Cardiac septum (tissue), 1 donor: ENCODE data around the gene TAF13. TPM values are rescaled to one million over a fixed set of nuclear protein-coding genes. Genes with fewer than 3 reads are reported as not detected.
"Not testable (repeated sequence)": the region's sequence is repeated elsewhere in the genome, so short reads cannot be mapped to it uniquely, and the experiment has no call there.

Source experiments
- DNase-seq: peaks from one replicate; pipeline ENCODE4 v3.0.0-alpha.2; 2020; ENCODE audit warnings: low spot score
- intact Hi-C: fragments of 100-400 bp; cut with DNase I; formaldehyde crosslinking; loops from one replicate; pipeline ENCODE4 v1.14.0; 2022
- total RNA-seq: library from RNA; stranded (reverse); fragmentation: NEBNext Ultra II Directional; extraction: Animal tissue kit (Norgen Biotek cat#: 25700); gene quantifications from one replicate; pipeline ENCODE4 v1.2.1, GENCODE V29; 2021
- donor health status: DM: no; HTN: no; CAD: no.

Gene TAF13
- total RNA-seq, 1 donor from 2014 or later: 65.0 TPM

DNA sequence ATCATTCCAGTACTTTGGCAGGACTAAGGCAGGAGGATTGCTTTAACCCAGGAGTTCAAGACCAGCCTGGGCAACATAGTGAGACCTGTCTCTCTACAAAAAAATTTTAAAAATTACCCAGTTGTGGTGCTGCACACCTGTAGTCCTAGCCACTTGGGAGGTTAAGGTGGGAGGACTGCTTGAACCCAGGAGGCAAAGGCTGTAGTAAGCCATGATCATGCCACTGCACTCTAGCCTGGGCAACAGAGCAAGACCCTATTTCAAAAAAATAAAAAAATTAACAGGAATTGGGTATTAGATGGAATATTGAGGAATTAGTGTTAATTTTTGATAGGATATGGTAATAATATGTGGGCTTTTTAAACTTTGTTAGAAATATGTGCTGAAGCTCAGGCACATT, 16.8 kb downstream of the TAF13 start:
- intact Hi-C loops: no loop called here
- DNase-seq: no peak

DNA sequence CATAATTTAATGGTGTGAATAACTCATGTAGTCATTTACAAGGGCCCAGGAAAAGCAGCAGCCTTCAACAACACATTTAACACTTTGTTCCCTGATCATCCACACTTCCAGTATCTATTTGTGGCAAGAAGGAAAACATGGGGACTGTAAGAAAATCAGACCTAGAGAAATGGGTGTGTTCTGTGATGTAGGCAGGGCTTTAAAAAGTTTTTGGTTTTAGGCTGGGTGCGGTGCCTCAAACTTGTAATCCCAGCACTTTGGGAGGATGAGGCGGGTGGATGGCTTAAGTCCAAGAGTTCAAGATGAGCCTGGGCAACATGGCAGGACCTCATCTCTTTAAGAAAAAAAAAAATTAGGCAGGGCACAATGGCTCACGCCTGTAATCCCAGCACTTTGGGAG, 19.7 kb downstream of the TAF13 start:
- DNase-seq: no peak
- intact Hi-C loops: no loop called here

DNA sequence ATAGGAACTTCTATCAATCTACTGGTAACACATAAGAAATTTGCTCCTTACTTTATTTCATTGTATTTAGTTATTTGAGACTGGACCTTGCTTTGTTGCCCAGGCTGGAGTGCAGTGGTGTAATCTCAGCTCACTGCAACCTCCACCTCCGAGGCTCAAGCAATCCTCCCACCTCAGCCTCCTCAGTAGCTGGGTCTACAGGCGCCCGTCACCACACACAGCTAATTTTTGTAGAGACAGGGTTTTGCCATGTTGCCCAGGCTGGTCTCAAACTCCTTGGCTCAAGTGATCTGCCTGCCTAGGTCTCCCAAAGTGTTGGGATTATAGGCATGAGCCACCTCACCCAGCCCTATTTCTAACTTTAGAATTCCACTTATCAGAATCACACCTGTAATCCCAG, 23.7 kb downstream of the TAF13 start:
- DNase-seq, intact Hi-C loops: not testable (repeated sequence)

DNA sequence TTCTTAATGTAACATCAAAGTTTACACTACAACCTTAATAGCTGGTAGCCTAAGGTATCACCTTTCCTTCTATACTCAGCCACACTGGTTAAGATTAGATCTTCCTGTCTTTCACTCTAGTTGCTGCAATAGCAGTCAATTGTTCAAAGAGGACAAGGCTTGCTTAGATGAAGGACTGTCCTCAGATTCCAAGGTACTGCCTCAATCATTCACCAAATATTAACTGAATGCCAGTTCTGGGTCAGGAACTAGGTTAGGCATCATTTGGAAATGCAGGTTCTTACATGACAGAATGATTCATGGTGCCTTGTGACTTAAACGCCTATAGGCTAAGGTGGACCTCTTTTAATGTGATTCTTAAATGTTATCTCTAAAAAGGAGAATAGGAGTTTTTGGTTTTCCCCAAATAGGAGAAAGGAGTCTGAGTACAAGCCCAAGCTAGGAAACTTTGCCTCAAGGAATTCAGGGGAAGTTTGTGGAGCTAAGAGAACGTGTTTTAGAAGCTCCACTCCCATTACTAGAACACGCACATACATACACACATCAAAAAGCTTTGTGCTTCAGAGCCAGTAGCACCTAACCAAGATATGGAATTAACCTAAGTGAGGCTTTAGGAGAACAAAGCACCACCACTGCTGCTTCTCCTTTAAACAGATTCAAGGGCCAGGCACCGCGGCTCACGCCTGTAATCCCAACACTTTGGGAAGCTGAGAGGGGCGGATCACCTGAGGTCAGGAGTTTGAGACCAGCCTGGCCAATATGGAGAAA, 25.4 kb downstream of the TAF13 start:
- intact Hi-C loops: no loop called here

GRCh38 chr1:109048335-109048734, 27.5 kb downstream of the TAF13 start:
- intact Hi-C loops: no loop called here

More for the DNA sequence above, 25.4 kb downstream of the TAF13 start:
- no peak for DNase-seq

GRCh38 chr1:109047339-109047738, 28.5 kb downstream of the TAF13 start:
- intact Hi-C loops: no loop called here
- DNase-seq: no peak

More at GRCh38 chr1:109048335-109048734, 27.5 kb downstream of the TAF13 start:
- DNase-seq: no peak

GRCh38 chr1:109046671-109047070, 29.1 kb downstream of the TAF13 start:
- intact Hi-C loops: no loop called here

GRCh38 chr1:109045595-109045994, 30.2 kb downstream of the TAF13 start:
- no peak for DNase-seq
- intact Hi-C loops: no loop called here

More at GRCh38 chr1:109046671-109047070, 29.1 kb downstream of the TAF13 start:
- DNase-seq: no peak

DNA sequence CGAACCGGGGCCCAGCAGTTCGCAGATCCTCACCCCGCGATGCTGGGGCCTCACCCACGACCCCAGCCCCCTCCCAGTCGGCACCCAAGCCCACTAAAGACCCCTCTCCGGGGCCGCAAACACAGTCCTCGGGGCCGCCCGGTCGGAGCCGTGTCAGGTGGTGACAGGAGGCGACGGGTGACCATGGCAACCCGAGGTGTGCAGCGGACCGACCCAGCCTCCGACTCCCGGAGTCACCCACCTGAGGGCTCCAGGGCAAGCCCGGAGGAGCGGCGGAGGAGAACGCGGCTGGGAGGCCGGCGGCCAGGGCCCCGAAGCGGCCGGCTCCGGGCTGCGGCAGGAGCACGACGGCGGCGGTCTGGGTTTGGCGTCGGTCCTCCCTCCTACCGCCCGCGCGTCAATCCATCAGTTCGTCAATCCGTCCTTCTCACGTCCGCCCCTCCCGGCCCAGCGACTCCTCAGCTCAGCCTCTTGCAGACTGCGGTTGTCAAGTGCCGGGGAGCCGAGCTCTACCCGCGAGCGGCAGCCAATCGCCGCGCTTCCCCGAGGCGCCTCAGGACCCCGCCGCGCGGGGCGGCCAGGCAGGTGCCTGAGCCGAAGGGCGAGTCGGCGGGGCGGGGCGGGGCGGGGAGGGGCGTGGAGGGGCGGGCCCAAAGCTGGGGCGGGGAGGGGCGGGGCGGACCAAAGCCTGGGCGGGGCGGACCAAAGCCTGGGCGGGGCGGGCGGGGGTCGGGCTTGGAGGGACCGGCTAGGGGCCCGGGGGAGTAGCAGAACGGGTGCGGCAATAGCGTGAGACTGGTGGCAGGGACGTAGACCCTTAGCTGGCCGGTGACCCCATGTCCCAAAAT, 34.0 kb downstream of the TAF13 start, which contains the start of gene WDR47:
WDR47 (minus strand) TSS at position 482 of the 848 bp plus-strand sequence. CDS start 18,590 bp downstream, outside the sequence.
- peak; percentile 99 for DNase-seq
- intact Hi-C loops: loop anchor here (1.0 to 2.0 kb wide), 2 partner anchors 58 to 79 kb away; partner anchors contain the start of gene CLCC1

GRCh38 chr1:109040989-109041620, 34.7 kb downstream of the TAF13 start:
- intact Hi-C loops: loop anchor here (2.0 kb wide), 1 partner anchor 78 kb away; the partner anchor contains the start of gene CLCC1
- no peak for DNase-seq

DNA sequence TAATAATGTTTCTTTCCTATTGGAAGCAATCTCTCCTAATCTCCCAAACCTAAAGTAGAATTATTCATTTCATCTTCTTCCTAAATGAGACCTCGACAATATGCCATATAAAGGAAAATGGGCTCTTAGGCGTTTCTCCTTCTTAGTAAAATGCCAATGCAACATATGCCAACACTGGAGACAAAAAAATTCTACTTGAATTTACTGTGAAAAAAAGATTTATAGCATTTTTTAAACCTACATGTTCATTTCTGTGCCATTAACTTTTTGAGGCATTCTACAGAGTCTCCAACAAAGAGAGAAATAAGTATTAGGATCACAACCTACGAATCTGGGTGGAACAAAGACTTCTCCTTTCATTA, 35.2 kb downstream of the TAF13 start:
- intact Hi-C loops: loop anchor here (2.0 kb wide), 1 partner anchor 78 kb away; the partner anchor contains the start of gene CLCC1
- no peak for DNase-seq

DNA sequence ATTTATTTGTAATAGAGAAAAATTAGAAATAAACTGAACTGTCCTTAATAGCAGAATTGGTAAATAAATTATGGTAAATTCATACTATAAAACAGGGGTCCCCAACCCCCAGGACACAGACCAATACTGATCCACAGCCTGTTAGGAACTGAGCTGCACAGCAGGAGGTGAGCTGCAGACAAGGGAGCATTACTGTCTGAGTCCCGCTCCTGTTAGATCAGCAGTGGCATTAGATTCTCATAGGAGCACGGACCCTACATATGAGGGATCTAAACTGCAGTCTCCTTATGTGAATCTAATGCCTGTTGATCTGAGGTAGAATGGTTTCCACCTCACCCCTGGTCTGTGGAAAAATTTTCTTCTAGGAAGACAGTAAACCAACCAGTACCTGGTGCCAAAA, 41.4 kb downstream of the TAF13 start:
- intact Hi-C loops: no loop called here
- DNase-seq: no peak

DNA sequence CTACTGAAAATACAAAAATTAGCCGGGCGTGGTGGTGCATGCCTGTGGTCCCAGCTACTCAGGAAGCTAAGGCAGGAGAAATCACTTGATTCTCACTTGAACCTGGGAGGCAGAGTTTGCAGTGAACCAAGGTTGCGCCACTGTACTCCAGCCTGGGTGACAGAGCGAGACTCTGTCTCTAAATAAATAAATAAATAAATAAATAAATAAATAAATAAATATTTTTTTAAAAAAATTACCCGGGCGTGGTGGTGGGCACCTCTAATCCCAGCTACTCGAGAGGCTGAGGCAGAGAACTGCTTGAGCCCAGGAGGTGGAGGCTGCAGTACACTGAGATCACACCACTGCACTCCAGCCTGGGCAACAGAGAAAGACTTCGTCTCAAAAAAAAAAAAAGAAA, 46.3 kb downstream of the TAF13 start:
- DNase-seq, intact Hi-C loops: not testable (repeated sequence)

- intact Hi-C loops: no loop called here
- no peak for DNase-seq
Observed at GRCh38 chr1:109027841-109028240, 48.0 kb downstream of the TAF13 start.

DNA sequence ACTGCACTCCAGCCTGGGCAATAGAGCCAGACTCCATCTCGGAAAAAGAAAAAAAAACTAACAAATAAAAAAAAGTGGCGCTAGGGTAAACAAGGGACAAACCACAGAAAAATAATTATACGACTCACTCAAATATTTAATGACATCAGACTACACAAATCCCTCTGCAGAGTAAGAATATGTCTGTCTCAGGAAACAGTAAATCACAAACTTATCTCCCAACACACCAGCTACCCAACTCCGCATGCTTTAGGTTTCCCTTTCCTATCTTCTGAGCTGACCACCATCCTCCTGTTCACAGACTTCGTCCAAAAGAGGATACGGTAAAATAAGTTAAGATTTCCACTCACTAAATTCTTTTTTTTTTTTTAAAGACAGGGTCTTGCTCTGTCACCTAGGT, 50.1 kb downstream of the TAF13 start:
- no peak for DNase-seq
- intact Hi-C loops: no loop called here

DNA sequence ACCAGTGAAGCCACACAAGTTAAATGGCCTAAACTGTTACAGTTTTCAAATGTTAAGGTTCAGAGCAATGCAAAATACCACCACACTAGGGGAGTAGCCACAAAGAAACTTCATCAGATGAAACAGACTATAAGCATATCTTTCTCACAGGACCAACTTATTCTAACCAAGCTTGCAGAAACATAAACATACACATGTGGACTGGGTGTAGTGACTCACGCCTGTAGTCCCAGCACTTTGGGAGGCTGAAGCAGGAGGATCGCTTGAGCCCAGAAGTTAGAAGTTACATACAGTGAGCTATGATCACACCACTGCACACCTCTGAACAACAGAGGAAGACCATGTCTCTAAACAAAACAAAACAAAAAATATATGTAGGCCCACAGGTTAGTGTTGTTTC, 51.2 kb downstream of the TAF13 start:
- DNase-seq: no peak
- intact Hi-C loops: no loop called here

DNA sequence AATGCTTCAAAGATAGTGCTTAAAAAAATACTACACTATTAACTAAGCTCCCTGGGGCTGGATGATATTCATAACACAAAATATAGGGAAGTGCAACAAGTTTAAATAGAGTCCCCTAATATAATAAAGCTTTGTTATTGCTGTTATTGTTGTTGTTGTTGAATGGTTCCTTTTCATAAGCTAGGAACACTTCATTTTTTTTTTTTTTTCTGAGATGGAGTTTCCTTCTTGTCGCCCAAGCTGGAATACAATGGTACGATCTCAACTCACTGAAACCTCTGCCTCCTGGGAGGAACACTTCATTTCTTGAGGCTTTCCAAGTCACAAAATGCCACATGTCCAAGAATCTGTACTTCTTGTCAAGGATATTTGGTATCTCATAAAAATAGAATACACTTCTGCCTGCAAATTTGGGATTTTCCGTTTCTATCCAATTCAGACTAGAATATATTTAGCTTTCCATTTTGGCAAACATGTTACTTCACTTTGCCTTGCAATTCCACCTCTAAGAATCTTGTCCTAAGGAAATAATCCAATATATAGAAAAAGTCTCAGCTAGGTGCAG, 55.0 kb downstream of the TAF13 start:
- DNase-seq: no peak
- intact Hi-C loops: no loop called here

GRCh38 chr1:109017719-109018118, 58.1 kb downstream of the TAF13 start:
- intact Hi-C loops, DNase-seq: not testable (repeated sequence)

DNA sequence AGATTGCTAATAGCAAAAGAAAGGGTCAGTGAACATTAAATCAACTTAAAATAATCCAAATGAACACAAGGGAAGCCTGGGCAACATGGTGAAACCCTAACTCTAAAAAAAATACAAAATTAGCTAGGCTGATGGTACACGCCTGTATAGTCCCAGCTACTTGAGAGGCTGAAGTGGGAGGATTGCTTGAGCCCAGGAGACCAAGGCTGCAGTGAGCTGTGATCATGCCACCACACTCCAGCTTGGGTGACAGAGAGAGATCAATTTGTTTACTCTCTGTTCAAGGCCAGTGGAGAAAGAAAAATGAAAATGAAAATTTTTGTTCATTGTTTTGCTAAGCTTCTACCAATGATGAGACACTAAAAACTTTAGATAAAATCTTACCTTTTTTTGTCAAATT, 58.7 kb downstream of the TAF13 start:
- intact Hi-C loops: no loop called here
- DNase-seq: no peak
